Nephron progenitor cell (in vitro differentiated cells): Measurements from ENCODE around the gene ARL5A.

Experiments used
- DNase-seq: peaks from one replicate; pipeline ENCODE4 v3.0.0; 2021
- H3K27ac Mint-ChIP-seq: 2 replicates; pipeline ENCODE4 v1.8.0; 2021; ENCODE audit warnings: mild to moderate bottlenecking, moderate library complexity, mixed read lengths
- H3K27me3 Mint-ChIP-seq: 2 replicates; pipeline ENCODE4 v1.8.0; 2021; ENCODE audit warnings: mild to moderate bottlenecking, low read depth, mixed read lengths; ENCODE audit not compliant: poor library complexity
- H3K36me3 Mint-ChIP-seq: 2 replicates; pipeline ENCODE4 v1.8.0; 2021; ENCODE audit warnings: low read depth, mixed read lengths
- H3K4me1 Mint-ChIP-seq: 2 replicates; pipeline ENCODE4 v1.8.0; 2021; ENCODE audit warnings: mixed read lengths
- H3K4me3 Mint-ChIP-seq: 2 replicates; pipeline ENCODE4 v1.8.0; 2021; ENCODE audit warnings: mild to moderate bottlenecking, moderate library complexity, mixed read lengths
- H3K9me3 Mint-ChIP-seq: 2 replicates; pipeline ENCODE4 v1.8.0; 2021; ENCODE audit warnings: mild to moderate bottlenecking, moderate library complexity, mixed read lengths
- CTCF ChIP-seq: fragments of 200-600 bp; sonication (generic); IDR thresholded peaks from 2 replicates; pipeline ENCODE4 v1.5.0; 2021; ENCODE audit warnings: antibody characterized with exemption

The ARL5A gene

GRCh38 chr2:151837926-151838325, 9.7 kb upstream of the ARL5A start:
- no peak for TF ChIP-seq CTCF
- Mint-ChIP-seq H3K27ac (no peak overlapping the region), H3K27me3 (peaks cover 4% of the 10 kb centered on the region), H3K36me3 (no peaks in the 10 kb centered on the region), H3K4me1 (peaks cover 1% of the 10 kb centered on the region), H3K4me3 (no peak overlapping the region), H3K9me3 (no peaks in the 10 kb centered on the region)
- DNase-seq = no peak

- no peak overlapping the region for H3K4me3 Mint-ChIP-seq
- H3K4me1 Mint-ChIP-seq = peaks cover under 1% of the 10 kb centered on the region
- no peak overlapping the region for H3K27ac Mint-ChIP-seq
- no peaks in the 10 kb centered on the region for H3K36me3 Mint-ChIP-seq
- no peaks in the 10 kb centered on the region for H3K9me3 Mint-ChIP-seq
- no peak for DNase-seq
- H3K27me3 Mint-ChIP-seq = peaks cover 4% of the 10 kb centered on the region
- TF ChIP-seq CTCF = no peak
Observed at GRCh38 chr2:151833984-151834383, 5.8 kb upstream of the ARL5A start.

- Mint-ChIP-seq H3K9me3 (no peaks in the 10 kb centered on the region), H3K4me3 (no peak overlapping the region), H3K27me3 (peaks cover 7% of the 10 kb centered on the region), H3K36me3 (no peaks in the 10 kb centered on the region), H3K27ac (no peak overlapping the region), H3K4me1 (peaks cover 21% of the 10 kb centered on the region)
- no peak for DNase-seq
- TF ChIP-seq CTCF = no peak
Observed at GRCh38 chr2:151830961-151831360, 2.7 kb upstream of the ARL5A start.

- no peak overlapping the region for H3K27ac Mint-ChIP-seq
- peaks cover 3% of the 10 kb centered on the region for H3K27me3 Mint-ChIP-seq
- TF ChIP-seq CTCF = no peak
Observed at GRCh38 chr2:151828890-151829324, 686 bp upstream of the ARL5A start.

GRCh38 chr2:151827564-151828142, 568 bp downstream of the ARL5A start:
- peaks cover 46% of the 10 kb centered on the region for H3K4me1 Mint-ChIP-seq
- peak overlapping the region; percentile 98 for H3K27ac Mint-ChIP-seq
- H3K27me3 Mint-ChIP-seq = peaks cover 3% of the 10 kb centered on the region
- TF ChIP-seq CTCF = no peak
- peaks cover 16% of the 10 kb centered on the region for H3K36me3 Mint-ChIP-seq
- no peaks in the 10 kb centered on the region for H3K9me3 Mint-ChIP-seq
- peak overlapping the region; percentile 98 for H3K4me3 Mint-ChIP-seq
- peak; percentile 45 for DNase-seq

More at GRCh38 chr2:151828890-151829324, 686 bp upstream of the ARL5A start:
- Mint-ChIP-seq H3K4me1 (peaks cover 39% of the 10 kb centered on the region), H3K4me3 (peak overlapping the region; percentile 98), H3K9me3 (no peaks in the 10 kb centered on the region), H3K36me3 (peaks cover 3% of the 10 kb centered on the region)
- no peak for DNase-seq

- peak overlapping the region; percentile 98 for H3K4me3 Mint-ChIP-seq
Observed at GRCh38 chr2:151826737-151827157, 1.5 kb downstream of the ARL5A start.

More at GRCh38 chr2:151826737-151827157, 1.5 kb downstream of the ARL5A start:
- no peak for DNase-seq
- H3K36me3 Mint-ChIP-seq = peaks cover 23% of the 10 kb centered on the region
- no peak overlapping the region for H3K27ac Mint-ChIP-seq
- no peak for TF ChIP-seq CTCF
- peaks cover 46% of the 10 kb centered on the region for H3K4me1 Mint-ChIP-seq
- no peaks in the 10 kb centered on the region for H3K9me3 Mint-ChIP-seq
- H3K27me3 Mint-ChIP-seq = peaks cover 3% of the 10 kb centered on the region
